DND-41 (cell line): ENCODE data around the gene NCF4.

Experiments used
- CTCF ChIP-seq: IDR thresholded peaks from 2 replicates; pipeline ENCODE4 v1.5.1; 2012; ENCODE audit warnings: borderline replicate concordance, low read length, moderate library complexity, mild to moderate bottlenecking; ENCODE audit not compliant: poor library complexity, severe bottlenecking; ENCODE audit errors: extremely low read depth
- EZH2 ChIP-seq: IDR thresholded peaks from 3 replicates; pipeline ENCODE4 v1.6.1; 2012; ENCODE audit warnings: borderline replicate concordance, low read depth, mild to moderate bottlenecking, moderate library complexity, low read length, inconsistent platforms; ENCODE audit not compliant: severe bottlenecking

- TF ChIP-seq EZH2 (no peak), CTCF (no peak)
Measured at GRCh38 chr22:36900225-36900624, 39.4 kb downstream of the NCF4 start.
